Right atrium auricular region (tissue), 2 donors: ENCODE data around the gene JAKMIP1. TPM values are rescaled to one million over a fixed set of nuclear protein-coding genes. Genes with fewer than 3 reads are reported as not detected.

ENCODE experiments used
- DNase-seq: peaks from one replicate; pipeline ENCODE4 v3.0.0-alpha.2; 2019; ENCODE audit warnings: low spot score
- H3K27ac ChIP-seq, 2 donors: fragments of 200-600 bp; sonication (generic); 1 replicate in 1 of 2; 2 replicates in 1 of 2; pipeline ENCODE4 v1.5.1; 2016 to 2019
- H3K27me3 ChIP-seq, 2 donors: fragments of 200-600 bp; sonication (generic); one replicate each; pipeline versions ENCODE4 v1.5.1 to v1.6.0; 2017 to 2019
- H3K36me3 ChIP-seq: fragments of 200-600 bp; sonication (generic); one replicate; pipeline ENCODE4 v1.5.1; 2016
- H3K4me1 ChIP-seq, 2 donors: fragments of 200-600 bp; sonication (generic); one replicate each; pipeline versions ENCODE4 v1.5.1 to v1.6.0; 2017 to 2019
- H3K4me3 ChIP-seq, 2 donors: fragments of 200-600 bp; sonication (generic); 1 replicate in 1 of 2; 2 replicates in 1 of 2; pipeline ENCODE4 v1.5.1; 2017 to 2019; ENCODE audit warnings: mild to moderate bottlenecking in 1 of 2, moderate library complexity in 1 of 2
- H3K9me3 ChIP-seq, 2 donors: fragments of 200-600 bp; sonication (generic); one replicate each; pipeline ENCODE4 v1.5.1; 2019
- total RNA-seq, 2 donors: library from RNA; depleted of rRNA; stranded (reverse); fragments of >200 nt; gene quantifications; one replicate each; pipeline ENCODE4 v1.1.0, GENCODE V29; 2016
- TF ChIP-seq, protein P1 (sequence below), 2 donors: fragments of 200-600 bp; sonication (generic); IDR thresholded peaks; one replicate each; pipeline ENCODE4 v1.5.1; 2019; ENCODE audit warnings: antibody characterized with exemption in 2 of 2

Gene JAKMIP1
- total RNA-seq, 2 donors from 2014 or later = 0.30 to 0.59 TPM

DNA sequence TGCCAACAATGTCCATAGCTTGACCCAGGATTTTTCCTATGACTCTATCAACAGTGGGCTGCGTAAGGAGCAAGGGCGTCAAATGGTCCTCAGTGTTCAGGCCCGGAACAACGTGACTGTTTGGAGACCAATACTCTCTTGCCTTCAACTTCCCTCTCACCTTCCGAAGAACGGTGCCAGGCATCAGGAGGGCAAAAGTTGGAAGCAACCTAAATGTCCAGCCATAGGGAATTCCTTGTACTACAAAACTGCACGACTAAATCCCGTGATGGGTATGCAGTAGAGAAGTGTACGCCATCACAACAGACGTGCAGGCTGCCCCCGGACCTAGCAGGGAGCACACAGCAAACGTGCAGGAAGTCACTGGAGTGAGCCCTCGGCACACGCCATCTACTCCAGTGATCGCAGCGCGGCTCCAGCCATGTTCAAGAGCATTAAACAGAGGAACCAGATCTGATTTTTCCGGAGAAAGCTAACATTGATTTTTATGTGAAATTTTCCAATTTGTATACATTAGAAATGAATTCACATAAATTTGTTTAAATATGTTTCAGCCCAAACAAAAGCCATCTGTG is 79.0 kb downstream of the JAKMIP1 start:
- TF ChIP-seq, protein P1, sequence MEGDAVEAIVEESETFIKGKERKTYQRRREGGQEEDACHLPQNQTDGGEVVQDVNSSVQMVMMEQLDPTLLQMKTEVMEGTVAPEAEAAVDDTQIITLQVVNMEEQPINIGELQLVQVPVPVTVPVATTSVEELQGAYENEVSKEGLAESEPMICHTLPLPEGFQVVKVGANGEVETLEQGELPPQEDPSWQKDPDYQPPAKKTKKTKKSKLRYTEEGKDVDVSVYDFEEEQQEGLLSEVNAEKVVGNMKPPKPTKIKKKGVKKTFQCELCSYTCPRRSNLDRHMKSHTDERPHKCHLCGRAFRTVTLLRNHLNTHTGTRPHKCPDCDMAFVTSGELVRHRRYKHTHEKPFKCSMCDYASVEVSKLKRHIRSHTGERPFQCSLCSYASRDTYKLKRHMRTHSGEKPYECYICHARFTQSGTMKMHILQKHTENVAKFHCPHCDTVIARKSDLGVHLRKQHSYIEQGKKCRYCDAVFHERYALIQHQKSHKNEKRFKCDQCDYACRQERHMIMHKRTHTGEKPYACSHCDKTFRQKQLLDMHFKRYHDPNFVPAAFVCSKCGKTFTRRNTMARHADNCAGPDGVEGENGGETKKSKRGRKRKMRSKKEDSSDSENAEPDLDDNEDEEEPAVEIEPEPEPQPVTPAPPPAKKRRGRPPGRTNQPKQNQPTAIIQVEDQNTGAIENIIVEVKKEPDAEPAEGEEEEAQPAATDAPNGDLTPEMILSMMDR (IDR thresholded peaks at IDR 0.05) = no peak
- Histone ChIP-seq H3K27me3 (no peaks in the 10 kb centered on the region), H3K4me1 (no peaks in the 10 kb centered on the region), H3K27ac (no peak overlapping the region), H3K9me3 (no peaks in the 10 kb centered on the region), H3K36me3 (no peaks in the 10 kb centered on the region), H3K4me3 (no peak overlapping the region)
- DNase-seq = no peak

DNA sequence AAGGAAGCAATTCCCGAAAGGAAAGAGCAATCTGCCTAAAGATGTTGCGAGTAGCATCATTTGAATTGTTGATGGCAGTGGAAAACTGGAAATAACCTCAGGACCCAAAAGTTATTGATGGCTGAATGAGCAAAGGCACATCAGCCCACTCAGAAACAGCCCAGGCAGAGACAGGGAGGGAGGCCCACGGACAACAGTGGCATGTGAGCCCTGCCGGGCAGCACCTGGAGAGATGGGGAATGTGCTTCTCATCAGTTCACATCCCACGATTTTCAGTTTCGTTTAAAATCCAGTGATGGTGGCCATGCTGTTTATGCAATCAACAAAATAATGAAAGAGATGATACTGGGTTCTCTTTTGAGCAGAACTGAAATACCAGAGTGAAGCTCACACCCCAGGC is 80.0 kb downstream of the JAKMIP1 start:
- no peak for DNase-seq
- H3K4me3 ChIP-seq = no peak overlapping the region
- H3K36me3 ChIP-seq = no peaks in the 10 kb centered on the region
- no peaks in the 10 kb centered on the region for H3K27me3 ChIP-seq
- no peaks in the 10 kb centered on the region for H3K4me1 ChIP-seq
- no peaks in the 10 kb centered on the region for H3K9me3 ChIP-seq
- TF ChIP-seq, protein P1 (IDR thresholded peaks at IDR 0.05) = no peak
- H3K27ac ChIP-seq = no peak overlapping the region

DNA sequence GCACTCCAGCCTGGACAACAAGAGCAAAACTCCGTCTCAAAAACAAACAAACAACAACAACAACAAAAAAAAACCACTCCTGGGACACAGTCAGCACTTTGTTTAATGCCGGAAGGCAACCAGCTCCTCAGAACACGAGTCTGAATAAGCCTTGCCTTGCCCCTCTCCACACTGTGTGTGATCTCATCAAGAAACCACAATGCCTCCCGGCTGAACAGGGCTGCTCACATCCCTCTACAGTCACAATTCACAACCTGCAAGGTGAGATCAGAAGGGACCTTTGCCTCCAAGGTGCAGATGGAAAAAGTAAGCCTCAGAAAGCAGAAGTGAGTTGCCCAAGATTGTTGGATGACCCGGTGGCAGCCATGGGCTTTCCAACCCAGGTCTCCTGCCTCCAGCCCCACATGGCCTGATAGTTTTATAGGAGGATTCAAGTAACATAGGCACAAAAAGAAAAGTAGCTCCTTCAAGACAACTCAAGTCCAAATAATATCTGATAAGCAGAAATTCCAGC is 80.8 kb downstream of the JAKMIP1 start:
- Histone ChIP-seq H3K27me3 (no peaks in the 10 kb centered on the region), H3K9me3 (no peaks in the 10 kb centered on the region), H3K36me3 (no peaks in the 10 kb centered on the region), H3K4me1 (no peaks in the 10 kb centered on the region), H3K27ac (no peak overlapping the region), H3K4me3 (no peak overlapping the region)
- DNase-seq = no peak
- TF ChIP-seq, protein P1 (IDR thresholded peaks at IDR 0.05) = no peak

DNA sequence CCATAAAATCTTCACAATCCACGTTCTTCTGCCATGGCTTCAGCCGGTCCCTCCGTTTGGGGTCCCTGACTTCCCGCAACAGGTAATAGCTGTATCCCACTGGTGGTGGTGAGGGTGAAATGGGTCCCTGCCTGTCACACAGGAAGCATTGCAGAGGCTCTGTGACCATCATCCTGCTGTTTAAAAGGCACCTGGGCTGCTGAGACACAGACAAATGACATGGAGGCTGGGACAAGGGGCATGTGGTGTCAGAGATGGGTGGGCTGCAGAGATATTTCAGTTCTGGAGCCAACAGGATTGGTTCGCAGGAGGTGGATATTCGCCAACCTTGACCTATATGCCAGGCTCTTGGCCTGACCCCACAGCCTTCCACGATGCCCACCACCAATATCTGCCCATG is 82.1 kb downstream of the JAKMIP1 start:
- H3K36me3 ChIP-seq = no peaks in the 10 kb centered on the region
- TF ChIP-seq, protein P1 (IDR thresholded peaks at IDR 0.05) = no peak
- H3K9me3 ChIP-seq = no peaks in the 10 kb centered on the region
- no peak overlapping the region for H3K4me3 ChIP-seq
- no peak overlapping the region for H3K27ac ChIP-seq
- H3K4me1 ChIP-seq = no peaks in the 10 kb centered on the region
- no peaks in the 10 kb centered on the region for H3K27me3 ChIP-seq
- no peak for DNase-seq

DNA sequence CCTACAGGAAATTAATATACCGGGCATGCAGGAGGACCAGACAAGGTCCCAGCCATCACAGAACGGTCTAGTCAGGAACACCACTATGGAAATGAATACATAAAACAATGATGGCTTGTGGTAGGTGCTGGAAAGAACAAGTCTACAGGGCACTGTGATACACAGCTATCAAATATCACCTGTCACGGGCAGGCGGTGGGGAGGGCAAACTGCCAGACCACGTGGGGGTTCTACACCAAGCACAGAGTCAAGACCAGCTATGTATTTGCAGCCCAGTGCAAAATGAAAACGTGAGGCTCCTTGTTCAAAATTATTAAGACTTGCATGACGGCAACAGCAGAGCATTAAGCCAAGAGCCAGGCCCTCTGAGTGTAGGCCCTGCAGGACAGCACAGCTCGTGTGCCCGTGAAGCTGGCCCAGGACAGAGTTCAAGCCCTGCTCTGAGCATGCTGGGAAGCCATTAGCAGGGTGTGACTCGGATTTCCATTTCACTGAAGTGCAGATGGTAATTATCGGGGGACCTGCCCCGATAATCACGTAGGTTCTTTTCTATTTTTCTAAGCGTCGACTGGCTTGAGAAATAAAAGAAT is 83.6 kb downstream of the JAKMIP1 start:
- no peaks in the 10 kb centered on the region for H3K4me1 ChIP-seq
- no peak for DNase-seq
- no peaks in the 10 kb centered on the region for H3K9me3 ChIP-seq
- H3K27me3 ChIP-seq = no peaks in the 10 kb centered on the region
- no peak overlapping the region for H3K27ac ChIP-seq
- H3K4me3 ChIP-seq = no peak overlapping the region
- no peaks in the 10 kb centered on the region for H3K36me3 ChIP-seq
- TF ChIP-seq, protein P1 (IDR thresholded peaks at IDR 0.05) = no peak
